ENCODE data around the gene CEP104. TPM values are rescaled to one million over a fixed set of nuclear protein-coding genes. Genes with fewer than 3 reads are reported as not detected.

The CEP104 gene
- total and polyA plus RNA-seq, 11 donors: 5.5 to 46.1 (median 33.0) TPM

- 91 to 92% (median 91%) methylated on average over 15 to 16 of the region's 16 CpGs for WGBS, 4 donors
- no peak overlapping the region for H3K4me3 ChIP-seq
- ATAC-seq (peak in 1 of 4 donors; percentile 44), DNase-seq (peak in 1 of 5 donors; percentile 19)
- TF ChIP-seq POLR2A (IDR thresholded peaks at IDR 0.05) (no peak), CTCF (IDR thresholded peaks at IDR 0.05) (no peak)
- peaks cover 2 to 82% (median 53%) of the 10 kb centered on the region in 9 donors for H3K36me3 ChIP-seq
- H3K4me1 ChIP-seq: no peaks in the 10 kb centered on the region
- H3K27ac ChIP-seq: no peak overlapping the region
- intact Hi-C loops (cut with DNase I): no loop called here
- no peaks in the 10 kb centered on the region for H3K27me3 ChIP-seq
- peaks cover 0 to 17% (median 4%) of the 10 kb centered on the region in 12 donors for H3K9me3 ChIP-seq
These were observed 19.7 kb upstream of the CEP104 start for GRCh38 chr1:3876716-3877115.

- Histone ChIP-seq H3K4me3 (no peak overlapping the region), H3K36me3 (peaks cover 2 to 84% (median 63%) of the 10 kb centered on the region in 9 donors), H3K27ac (no peak overlapping the region), H3K27me3 (no peaks in the 10 kb centered on the region), H3K4me1 (no peaks in the 10 kb centered on the region), H3K9me3 (peaks cover 0 to 17% (median 4%) of the 10 kb centered on the region in 12 donors)
- WGBS, 4 donors: 93 to 97% (median 94%) methylated on average over 23 of the region's 23 CpGs
- intact Hi-C loops (cut with DNase I): no loop called here
- DNase-seq: no peak
- ATAC-seq: no peak
- TF ChIP-seq CTCF (IDR thresholded peaks at IDR 0.05) (no peak), POLR2A (IDR thresholded peaks at IDR 0.05) (no peak)
These were observed 17.7 kb upstream of the CEP104 start for GRCh38 chr1:3874736-3875135.

- Histone ChIP-seq H3K4me3 (no peak overlapping the region), H3K36me3 (peaks cover 0 to 82% (median 68%) of the 10 kb centered on the region in 9 donors), H3K27me3 (no peaks in the 10 kb centered on the region), H3K4me1 (no peaks in the 10 kb centered on the region), H3K9me3 (no peaks in the 10 kb centered on the region), H3K27ac (no peak overlapping the region)
- no peak for TF ChIP-seq POLR2A (IDR thresholded peaks at IDR 0.05)
- no peak for TF ChIP-seq CTCF (IDR thresholded peaks at IDR 0.05)
- no peak for DNase-seq
- ATAC-seq: no peak
- 89 to 100% (median 93%) methylated on average over 3 to 8 of the region's 8 CpGs for WGBS, 4 donors
- intact Hi-C loops (cut with DNase I): no loop called here
These were observed 15.5 kb upstream of the CEP104 start for GRCh38 chr1:3872546-3872945.

GRCh38 chr1:3871451-3871805 is 14.4 kb upstream of the CEP104 start:
- ATAC-seq: no peak
- H3K4me1 ChIP-seq: no peaks in the 10 kb centered on the region
- no peak overlapping the region for H3K4me3 ChIP-seq
- H3K9me3 ChIP-seq: no peaks in the 10 kb centered on the region
- peaks cover 0 to 86% (median 67%) of the 10 kb centered on the region in 9 donors for H3K36me3 ChIP-seq
- H3K27me3 ChIP-seq: no peaks in the 10 kb centered on the region
- DNase-seq: no peak
- TF ChIP-seq POLR2A (IDR thresholded peaks at IDR 0.05) (no peak), CTCF (IDR thresholded peaks at IDR 0.05) (no peak)
- intact Hi-C loops (cut with DNase I): no loop called here
- WGBS, 4 donors: 92 to 98% (median 96%) methylated on average over 7 of the region's 7 CpGs
- no peak overlapping the region for H3K27ac ChIP-seq

Data from heart left ventricle (tissue), 16 donors.